Bronchial epithelial cell (primary cell): ENCODE measurements around the gene PABPN1L. TPM values are rescaled to one million over a fixed set of nuclear protein-coding genes. Genes with fewer than 3 reads are reported as not detected.

Experiments used
- DNase-seq: peaks from one replicate; pipeline ENCODE4 v3.0.0-alpha.2; 2010; ENCODE audit warnings: low read depth
- FAIRE-seq: peaks from 2 replicates; lab custom pipeline; 2011; peaks lifted over from hg19 to GRCh38; lab: Jason Lieb, UNC
- H3K27me3 ChIP-seq: 2 replicates; pipeline ENCODE4 v1.5.1; 2011; ENCODE audit warnings: low read length; ENCODE audit not compliant: control insufficient read depth, insufficient read depth
- H3K36me3 ChIP-seq: 2 replicates; pipeline ENCODE4 v1.5.1; 2011; ENCODE audit warnings: low read length; ENCODE audit not compliant: control insufficient read depth, insufficient read depth
- H3K4me3 ChIP-seq: 2 replicates; pipeline ENCODE4 v1.5.1; 2011; ENCODE audit warnings: mild to moderate bottlenecking, low read depth, low read length, control low read depth
- total RNA-seq: library from RNA; depleted of rRNA; stranded (reverse); fragments of >200 nt; gene quantifications from 2 replicates; pipeline ENCODE4 v1.2.1, GENCODE V29; 2014
- TF ChIP-seq, protein P1 (sequence below): IDR thresholded peaks from 2 replicates; pipeline ENCODE4 v1.5.1; 2011; ENCODE audit warnings: mild to moderate bottlenecking, moderate library complexity, low read length, control low read depth, inconsistent platforms; ENCODE audit not compliant: insufficient read depth, severe bottlenecking

Gene PABPN1L
- total RNA-seq, 1 donor from 2014 or later, result not detected

DNA sequence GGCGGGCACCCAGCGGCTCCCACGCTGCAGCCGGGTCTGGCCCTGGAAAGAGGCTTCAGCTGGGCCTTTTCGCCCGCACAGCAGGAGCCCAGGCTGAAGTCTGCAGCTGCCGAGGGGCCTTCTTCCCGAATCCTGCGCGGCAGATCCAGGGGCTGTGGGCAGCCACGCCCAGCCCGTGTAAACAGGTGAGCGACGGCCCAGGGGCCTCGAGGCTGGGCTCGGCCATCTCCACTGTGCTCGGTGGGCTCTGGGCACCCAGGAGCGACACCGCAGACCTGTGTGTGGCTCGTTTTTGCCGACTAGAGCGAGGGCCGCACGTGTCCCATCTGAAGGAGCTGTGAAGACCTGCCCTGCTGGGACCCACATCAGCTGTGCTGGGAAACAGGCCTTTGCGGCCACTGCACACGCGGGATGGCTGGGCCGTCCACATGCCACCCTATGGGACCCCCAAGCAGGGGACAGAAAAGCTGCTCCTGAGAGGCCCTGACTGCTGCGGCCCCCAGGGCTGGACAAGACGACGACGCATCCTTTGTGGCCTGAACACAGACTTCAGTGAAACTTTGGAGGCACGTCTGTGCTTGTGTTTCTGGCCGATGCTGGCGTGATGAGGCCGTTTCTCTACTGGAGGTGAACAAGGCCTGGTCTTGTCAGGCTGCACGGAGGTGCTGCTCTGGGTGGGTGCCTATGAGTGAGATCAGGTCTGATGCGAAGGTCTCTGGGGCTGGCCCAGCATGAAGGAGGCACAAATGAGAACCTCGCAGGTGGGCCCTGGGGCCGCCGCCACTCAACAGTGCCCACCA is 49.5 kb downstream of the PABPN1L start:
- peaks cover 4% of the 10 kb centered on the region for H3K36me3 ChIP-seq
- H3K4me3 ChIP-seq, result no peak overlapping the region
- DNase-seq, result peak; percentile 43
- FAIRE-seq, result no peak
- TF ChIP-seq, protein P1, sequence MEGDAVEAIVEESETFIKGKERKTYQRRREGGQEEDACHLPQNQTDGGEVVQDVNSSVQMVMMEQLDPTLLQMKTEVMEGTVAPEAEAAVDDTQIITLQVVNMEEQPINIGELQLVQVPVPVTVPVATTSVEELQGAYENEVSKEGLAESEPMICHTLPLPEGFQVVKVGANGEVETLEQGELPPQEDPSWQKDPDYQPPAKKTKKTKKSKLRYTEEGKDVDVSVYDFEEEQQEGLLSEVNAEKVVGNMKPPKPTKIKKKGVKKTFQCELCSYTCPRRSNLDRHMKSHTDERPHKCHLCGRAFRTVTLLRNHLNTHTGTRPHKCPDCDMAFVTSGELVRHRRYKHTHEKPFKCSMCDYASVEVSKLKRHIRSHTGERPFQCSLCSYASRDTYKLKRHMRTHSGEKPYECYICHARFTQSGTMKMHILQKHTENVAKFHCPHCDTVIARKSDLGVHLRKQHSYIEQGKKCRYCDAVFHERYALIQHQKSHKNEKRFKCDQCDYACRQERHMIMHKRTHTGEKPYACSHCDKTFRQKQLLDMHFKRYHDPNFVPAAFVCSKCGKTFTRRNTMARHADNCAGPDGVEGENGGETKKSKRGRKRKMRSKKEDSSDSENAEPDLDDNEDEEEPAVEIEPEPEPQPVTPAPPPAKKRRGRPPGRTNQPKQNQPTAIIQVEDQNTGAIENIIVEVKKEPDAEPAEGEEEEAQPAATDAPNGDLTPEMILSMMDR, result no peak
- H3K27me3 ChIP-seq, result no peaks in the 10 kb centered on the region

DNA sequence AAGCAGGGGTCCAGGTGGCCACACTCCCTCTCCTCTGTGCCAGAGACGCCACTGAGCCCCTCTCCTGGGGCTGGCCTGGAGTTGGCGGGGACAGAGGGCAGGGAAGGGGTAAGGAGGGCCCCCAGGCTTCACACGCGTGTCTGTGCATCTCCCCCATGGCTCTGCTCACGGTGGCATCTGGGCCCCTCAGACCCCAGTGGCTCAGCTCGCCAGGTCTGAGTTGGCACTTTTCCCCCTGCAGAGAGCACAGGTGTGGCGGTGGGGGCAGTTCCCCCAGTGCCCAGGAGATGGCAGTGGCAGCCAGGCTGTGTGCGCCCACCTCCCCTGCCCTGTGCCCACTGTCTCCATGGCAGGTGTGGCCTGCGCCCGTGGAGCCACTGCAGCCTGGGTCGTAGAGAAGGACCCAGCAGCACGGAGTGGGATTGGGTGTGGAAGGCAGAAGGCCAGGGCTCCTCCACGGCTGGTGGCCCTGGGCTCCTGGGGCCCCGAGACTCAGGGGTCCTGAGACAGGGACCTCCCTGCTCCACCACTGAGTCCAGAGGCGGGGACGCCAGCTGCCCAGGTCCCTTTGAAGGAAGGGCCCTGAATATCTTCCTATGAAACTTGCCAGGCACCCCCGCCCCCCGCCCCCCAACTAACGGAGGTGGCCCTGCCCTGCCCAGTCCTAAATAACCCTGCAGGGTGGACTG is 50.4 kb downstream of the PABPN1L start:
- TF ChIP-seq, protein P1, result peak; percentile 87
- FAIRE-seq (no peak), DNase-seq (no peak)
- no peaks in the 10 kb centered on the region for H3K27me3 ChIP-seq
- H3K36me3 ChIP-seq, result peaks cover 2% of the 10 kb centered on the region
- H3K4me3 ChIP-seq, result no peak overlapping the region

DNA sequence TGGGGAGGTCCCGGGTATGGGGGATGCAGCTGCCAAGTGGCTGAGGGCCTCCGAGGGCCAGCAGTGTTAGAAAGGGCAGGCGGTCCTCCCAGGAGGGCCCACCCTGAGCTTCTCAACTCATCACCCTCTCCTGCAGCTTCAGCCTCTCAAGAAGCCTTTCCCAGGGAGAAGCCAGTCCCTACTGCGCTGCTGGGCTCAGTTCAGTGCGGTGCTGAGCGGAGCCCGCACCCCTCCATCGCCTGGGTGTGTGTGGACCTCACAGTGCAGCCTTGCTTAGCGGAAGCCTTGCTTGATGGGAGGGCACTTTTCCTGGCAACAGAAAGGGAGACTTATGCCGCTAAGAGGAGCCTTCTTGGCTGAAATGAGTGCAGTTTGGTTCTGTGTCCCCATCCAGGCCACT is 51.2 kb downstream of the PABPN1L start:
- Histone ChIP-seq H3K27me3 (no peaks in the 10 kb centered on the region), H3K4me3 (no peak overlapping the region), H3K36me3 (peaks cover 5% of the 10 kb centered on the region)
- DNase-seq, result no peak
- TF ChIP-seq, protein P1, result no peak
- FAIRE-seq, result no peak

DNA sequence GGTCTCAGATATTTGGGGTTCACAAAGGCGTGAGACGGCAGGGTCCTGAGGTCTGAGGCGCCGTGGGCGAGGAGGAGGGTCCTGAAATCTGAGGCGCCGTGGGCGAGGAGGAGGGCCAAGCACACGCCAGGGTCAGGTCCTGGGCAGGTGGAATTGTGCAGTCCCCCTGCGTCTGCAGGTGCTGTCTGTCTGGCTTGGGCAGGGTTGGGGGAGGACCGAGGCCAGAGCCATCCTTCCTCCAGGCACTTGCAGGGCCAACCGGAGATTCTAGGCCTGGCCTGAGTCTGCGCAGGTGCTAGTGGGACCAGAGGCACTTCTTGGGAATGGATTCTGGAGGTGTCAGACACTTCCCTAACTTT is 52.3 kb downstream of the PABPN1L start:
- FAIRE-seq (peak; percentile 7), DNase-seq (no peak)
- Histone ChIP-seq H3K27me3 (no peaks in the 10 kb centered on the region), H3K4me3 (no peak overlapping the region), H3K36me3 (peaks cover 10% of the 10 kb centered on the region)
- TF ChIP-seq, protein P1, result no peak

Other genes with a start within 250 kb of the PABPN1L start
- under 0.01 TPM in 1 of 2 replicates, not detected in the other for gene IL17C, start 228.1 kb downstream of the PABPN1L start, total RNA-seq
- gene CYBA, start 215.6 kb downstream of the PABPN1L start, total RNA-seq, result 134 and 181 TPM in 2 replicates
- 34.6 and 56.6 TPM in 2 replicates for gene MVD, start 203.6 kb downstream of the PABPN1L start, total RNA-seq
- gene SNAI3, start 180.2 kb downstream of the PABPN1L start, total RNA-seq, result 0.26 TPM in 1 of 2 replicates, not detected in the other
- gene RNF166, start 160.3 kb downstream of the PABPN1L start, total RNA-seq, result 6.8 and 9.7 TPM in 2 replicates
- gene CTU2, start 160.2 kb downstream of the PABPN1L start, total RNA-seq, result 11.3 and 31.1 TPM in 2 replicates
- gene PIEZO1, start 81.4 kb downstream of the PABPN1L start, total RNA-seq, result 98.2 and 224 TPM in 2 replicates
- 0.26 TPM in 2 replicates for gene CDT1, start 62.9 kb downstream of the PABPN1L start, total RNA-seq
- 153 and 154 TPM in 2 replicates for gene APRT, start 54.7 kb downstream of the PABPN1L start, total RNA-seq
- gene GALNS, start 9.7 kb downstream of the PABPN1L start, total RNA-seq, result 15.5 and 16.3 TPM in 2 replicates
- gene TRAPPC2L, start 9.5 kb downstream of the PABPN1L start, total RNA-seq, result 47.5 and 65.0 TPM in 2 replicates
- gene CBFA2T3, start 110.5 kb upstream of the PABPN1L start, total RNA-seq, result 0.13 and 0.26 TPM in 2 replicates
- gene ACSF3, start 227.2 kb upstream of the PABPN1L start, total RNA-seq, result 25.8 and 32.8 TPM in 2 replicates